PC-3 (cell line): ENCODE results near the gene KCNC4. TPM values are rescaled to one million over a fixed set of nuclear protein-coding genes. Genes with fewer than 3 reads are reported as not detected.

Experiments
- ATAC-seq: fragments of 200-7000 bp; cut with Tn5 transposase; 2 replicates; pipeline ENCODE4 v1.9.1; 2020; ENCODE audit warnings: mild to moderate bottlenecking, moderate library complexity
- BruUV-seq: library from RNA; stranded (reverse); fragments of 400-500 nt; replicated peaks from 2 replicates; lab custom pipeline; 2021; lab: Mats Ljungman, UMichigan
- CTCF ChIA-PET: fragments of 300-600 bp; sonication (Branson Sonifier 250); formaldehyde crosslinking; loops from one replicate; lab custom pipeline; 2022; ENCODE audit warnings: antibody characterized with exemption; lab: Charles Lee
- POLR2A ChIA-PET: fragments of 300-600 bp; sonication (Branson Sonifier 250); formaldehyde crosslinking; loops from one replicate; lab custom pipeline; 2022; ENCODE audit warnings: antibody characterized with exemption; ENCODE audit not compliant: unreplicated experiment; lab: Charles Lee
- DNase-seq: peaks from one replicate; pipeline ENCODE4 v3.0.0-alpha.2; 2015
- H2AFZ ChIP-seq: fragments of 300-600 bp; sonication (generic); 2 replicates; pipeline ENCODE4 v1.6.0; 2016; ENCODE audit warnings: antibody characterized with exemption, low read length
- H3F3A ChIP-seq: fragments of 300-600 bp; sonication (generic); one replicate; pipeline ENCODE4 v1.6.0; 2017; ENCODE audit warnings: antibody characterized with exemption, low read length, control low read depth, mild to moderate bottlenecking; ENCODE audit not compliant: unreplicated experiment
- H3K27ac ChIP-seq: fragments of 300-600 bp; sonication (generic); 2 replicates; pipeline ENCODE4 v1.5.1; 2016; ENCODE audit warnings: mild to moderate bottlenecking, low read length
- H3K27me3 ChIP-seq: fragments of 300-600 bp; sonication (generic); 2 replicates; pipeline ENCODE4 v1.6.1; 2016; ENCODE audit warnings: low read length, mixed read lengths
- H3K36me3 ChIP-seq: fragments of 300-600 bp; sonication (generic); 2 replicates; pipeline ENCODE4 v1.6.1; 2016; ENCODE audit warnings: low read depth, mixed run types, low read length, mixed read lengths
- H3K4me1 ChIP-seq: fragments of 300-600 bp; sonication (generic); 2 replicates; pipeline ENCODE4 v1.5.1; 2016; ENCODE audit warnings: low read length; ENCODE audit not compliant: insufficient read depth
- H3K4me2 ChIP-seq: fragments of 300-600 bp; sonication (generic); 2 replicates; pipeline ENCODE4 v1.6.0; 2016; ENCODE audit warnings: low read length
- H3K4me3 ChIP-seq: fragments of 300-600 bp; sonication (generic); 2 replicates; pipeline ENCODE4 v1.5.1; 2016; ENCODE audit warnings: mild to moderate bottlenecking, low read length, mixed read lengths
- H3K79me2 ChIP-seq: fragments of 300-600 bp; sonication (generic); 2 replicates; pipeline ENCODE4 v1.6.1; 2017; ENCODE audit warnings: low read length, mixed read lengths
- H3K9ac ChIP-seq: fragments of 300-600 bp; sonication (generic); 2 replicates; pipeline ENCODE4 v1.6.0; 2016; ENCODE audit warnings: mild to moderate bottlenecking, low read length
- H3K9me2 ChIP-seq: fragments of 300-600 bp; sonication (generic); replicated peaks from 2 replicates; pipeline ENCODE4 v1.6.1; 2016; ENCODE audit warnings: mixed run types, low read length, mixed read lengths
- H3K9me3 ChIP-seq: fragments of 300-600 bp; sonication (generic); 2 replicates; pipeline ENCODE4 v1.6.1; 2016; ENCODE audit warnings: low read length, mixed read lengths
- H4K20me1 ChIP-seq: fragments of 300-600 bp; sonication (generic); 2 replicates; pipeline ENCODE4 v1.6.1; 2016; ENCODE audit warnings: low read length, mixed read lengths
- CTCF ChIP-seq: fragments of 300-600 bp; sonication (generic); conservative IDR thresholded peaks from 2 replicates; pipeline ENCODE4 v1.5.1; 2017; ENCODE audit warnings: antibody characterized with exemption, low read depth, mild to moderate bottlenecking, low read length
- EZH2 ChIP-seq: fragments of 300-600 bp; sonication (generic); IDR thresholded peaks from one replicate; pipeline ENCODE4 v1.6.1; 2017; ENCODE audit warnings: antibody characterized with exemption, mild to moderate bottlenecking, low read length; ENCODE audit not compliant: unreplicated experiment
- EZH2phosphoT487 ChIP-seq: fragments of 300-600 bp; sonication (generic); IDR thresholded peaks from 2 replicates; pipeline ENCODE4 v1.6.1; 2018; ENCODE audit warnings: mild to moderate bottlenecking, antibody characterized with exemption, low read length, borderline replicate concordance
- intact Hi-C: fragments of 100-400 bp; cut with micrococcal nuclease; formaldehyde crosslinking; loops from 2 replicates; pipeline ENCODE4 v1.9.0; 2023
- total RNA-seq: library from RNA; depleted of rRNA; stranded (reverse); fragments of >200 nt; gene quantifications from 2 replicates; pipeline ENCODE4 v1.2.3, GENCODE V29; 2014

Gene KCNC4
- total RNA-seq, 1 experiment from 2014 or later: 1.6 TPM

DNA sequence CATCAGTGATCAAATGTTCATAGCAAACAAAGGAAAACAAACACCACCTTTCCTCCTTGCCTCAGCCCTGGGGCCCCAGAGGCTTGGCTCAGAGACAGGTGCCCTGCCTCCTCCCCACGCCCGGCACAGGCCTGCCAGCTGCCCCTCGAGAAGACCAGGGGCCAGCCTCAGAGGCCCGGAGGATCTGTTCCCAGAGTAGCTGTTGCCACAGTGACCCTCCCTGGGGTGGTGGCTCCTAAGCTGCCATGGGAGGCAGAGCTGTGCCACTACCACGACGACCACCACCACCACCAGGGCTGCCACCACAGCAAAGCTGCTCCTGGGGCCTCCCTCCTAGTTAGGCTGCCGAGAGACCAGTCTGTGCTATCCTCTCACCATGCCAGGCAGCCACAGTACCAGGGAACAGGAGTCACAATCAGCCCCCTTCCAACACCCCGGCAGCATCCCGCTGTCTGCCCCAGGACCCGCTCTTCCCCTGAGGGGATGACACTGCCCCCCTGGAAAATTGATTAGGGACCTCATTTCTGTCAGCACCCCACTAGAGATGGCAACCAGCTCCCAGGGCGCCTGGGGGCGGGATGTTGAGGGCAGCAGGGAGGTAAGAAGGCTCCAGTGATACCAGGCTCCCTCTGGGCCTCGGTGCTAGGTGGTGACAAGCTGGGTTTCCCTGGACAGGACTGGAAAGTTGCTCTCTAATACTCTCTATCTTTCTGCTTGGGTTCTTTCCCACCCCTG lies 30.5 kb downstream of the KCNC4 start:
- intact Hi-C loops: no loop called here
- no TSS peak for BruUV-seq
- peaks cover 20% of the 10 kb centered on the region for H3K4me1 ChIP-seq
- no peak overlapping the region for H3K27ac ChIP-seq
- ChIA-PET POLR2A (no interaction called here), CTCF (no interaction called here)
- no peaks in the 10 kb centered on the region for H3K36me3 ChIP-seq
- no peak overlapping the region for H3K4me3 ChIP-seq
- H3K4me2 ChIP-seq: no peak overlapping the region
- no peak overlapping the region for H2AFZ ChIP-seq
- no peaks in the 10 kb centered on the region for H3K9me3 ChIP-seq
- H4K20me1 ChIP-seq: no peaks in the 10 kb centered on the region
- no peak for DNase-seq
- H3K9me2 ChIP-seq: no peaks in the 10 kb centered on the region
- H3K79me2 ChIP-seq: no peaks in the 10 kb centered on the region
- no peak for ATAC-seq
- H3K27me3 ChIP-seq: peaks cover 12% of the 10 kb centered on the region; the same call in 1 of the 2 replicates
- peaks cover 4% of the 10 kb centered on the region for H3F3A ChIP-seq
- TF ChIP-seq EZH2phosphoT487 (no peak), CTCF (no peak), EZH2 (no peak)
- H3K9ac ChIP-seq: no peak overlapping the region

DNA sequence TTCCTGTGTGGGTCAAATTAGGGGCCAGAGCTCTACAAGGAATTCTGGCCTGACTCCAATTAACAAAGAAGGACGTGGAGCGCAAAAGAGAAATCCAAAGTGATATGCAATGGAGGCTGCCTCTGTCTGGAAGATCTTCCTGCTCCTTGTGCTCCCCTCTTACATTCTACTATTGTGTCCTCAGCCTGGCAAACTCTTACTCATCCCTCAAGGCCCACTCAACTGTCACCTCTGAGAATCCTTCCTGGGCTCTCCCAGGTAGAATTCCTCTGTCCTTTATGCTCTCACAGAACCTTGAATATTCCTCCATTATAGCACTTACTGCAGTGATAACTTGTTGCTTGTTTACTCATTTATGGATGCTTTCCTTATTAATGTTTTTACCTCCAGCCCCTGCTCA lies 31.4 kb downstream of the KCNC4 start:
- Histone ChIP-seq H3K27me3 (peaks cover 17% of the 10 kb centered on the region; the same call in 1 of the 2 replicates), H3K36me3 (no peaks in the 10 kb centered on the region), H3K9ac (no peak overlapping the region), H3K4me1 (peaks cover 12% of the 10 kb centered on the region), H3K9me3 (no peaks in the 10 kb centered on the region), H3K79me2 (no peaks in the 10 kb centered on the region), H3K4me2 (no peak overlapping the region), H3K27ac (no peak overlapping the region), H3K9me2 (no peaks in the 10 kb centered on the region), H2AFZ (no peak overlapping the region), H3F3A (no peaks in the 10 kb centered on the region), H4K20me1 (no peaks in the 10 kb centered on the region), H3K4me3 (no peak overlapping the region)
- intact Hi-C loops: no loop called here
- POLR2A ChIA-PET: no interaction called here
- BruUV-seq: no TSS peak
- ATAC-seq (no peak), DNase-seq (no peak)
- CTCF ChIA-PET: no interaction called here
- no peak for TF ChIP-seq CTCF

DNA sequence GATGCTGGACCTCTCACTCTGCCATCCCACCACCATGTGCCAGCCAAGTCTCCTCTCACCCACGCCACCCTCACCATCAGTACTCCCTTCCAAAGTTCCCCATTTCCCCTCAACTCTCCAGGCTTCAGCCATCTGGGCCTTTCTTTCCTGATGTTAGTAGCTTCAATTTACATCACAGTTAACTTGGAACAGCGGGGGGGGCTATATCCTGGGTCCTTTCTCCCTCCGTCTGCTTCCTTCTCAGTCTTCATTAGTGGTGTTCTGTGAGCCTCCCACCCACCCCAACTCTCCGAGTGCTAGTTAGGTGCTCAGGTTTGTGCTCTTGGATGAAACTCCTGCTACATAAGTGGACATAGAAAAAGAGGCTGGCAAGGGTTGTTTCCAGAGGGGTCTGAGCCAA lies 31.9 kb downstream of the KCNC4 start:
- ATAC-seq (no peak), DNase-seq (no peak)
- Histone ChIP-seq H4K20me1 (no peaks in the 10 kb centered on the region), H3K9ac (no peak overlapping the region), H3K79me2 (no peaks in the 10 kb centered on the region), H3K4me2 (no peak overlapping the region), H3K4me1 (peaks cover 6% of the 10 kb centered on the region; the same call in 1 of the 2 replicates), H3K9me2 (no peaks in the 10 kb centered on the region), H3K9me3 (no peaks in the 10 kb centered on the region), H3F3A (no peaks in the 10 kb centered on the region), H3K4me3 (no peak overlapping the region), H3K27me3 (peaks cover 17% of the 10 kb centered on the region; the same call in 1 of the 2 replicates), H3K27ac (no peak overlapping the region), H2AFZ (no peak overlapping the region), H3K36me3 (no peaks in the 10 kb centered on the region)
- CTCF ChIA-PET: no interaction called here
- intact Hi-C loops: no loop called here
- no TSS peak for BruUV-seq
- no peak for TF ChIP-seq EZH2
- TF ChIP-seq EZH2phosphoT487: no peak
- no peak for TF ChIP-seq CTCF
- POLR2A ChIA-PET: no interaction called here
